H9 (cell line): ENCODE results near the gene MICALL1. TPM values are rescaled to one million over a fixed set of nuclear protein-coding genes. Genes with fewer than 3 reads are reported as not detected.
A peak's percentile ranks its signal among the peaks of the same experiment; 100 is the strongest.

Experiments used
- DNase-seq: peaks from one replicate; pipeline ENCODE4 v3.0.0-alpha.2; 2017
- H2AFZ ChIP-seq: one replicate; pipeline ENCODE4 v1.6.1; 2013; ENCODE audit warnings: mild to moderate bottlenecking, low read length, control low read depth, moderate library complexity
- H2AK5ac ChIP-seq: 2 replicates; pipeline ENCODE4 v1.6.1; 2013; ENCODE audit warnings: low read length, control low read depth, mixed read lengths; ENCODE audit not compliant: insufficient read length
- H2BK120ac ChIP-seq: one replicate; pipeline ENCODE4 v1.6.1; 2013; ENCODE audit warnings: low read depth, mild to moderate bottlenecking, low read length, control low read depth, inconsistent platforms; ENCODE audit not compliant: poor library complexity, severe bottlenecking
- H2BK12ac ChIP-seq: 2 replicates; pipeline ENCODE4 v1.6.1; 2013; ENCODE audit warnings: low read length, control low read depth, mixed read lengths, low read depth; ENCODE audit not compliant: insufficient read length
- H2BK15ac ChIP-seq: 2 replicates; pipeline ENCODE4 v1.6.1; 2013; ENCODE audit warnings: low read depth, low read length, control low read depth
- H2BK20ac ChIP-seq: one replicate; pipeline ENCODE4 v1.6.1; 2013; ENCODE audit warnings: low read depth, mild to moderate bottlenecking, low read length, control low read depth, inconsistent platforms; ENCODE audit not compliant: poor library complexity, severe bottlenecking
- H2BK5ac ChIP-seq: 2 replicates; pipeline ENCODE4 v1.6.1; 2013; ENCODE audit warnings: low read length, control low read depth, mixed read lengths; ENCODE audit not compliant: insufficient read length
- H3K14ac ChIP-seq: 2 replicates; pipeline ENCODE4 v1.6.1; 2013; ENCODE audit warnings: low read length, control low read depth; ENCODE audit not compliant: insufficient read depth
- H3K18ac ChIP-seq: 2 replicates; pipeline ENCODE4 v1.6.1; 2013; ENCODE audit warnings: low read depth, mild to moderate bottlenecking, mixed read lengths, low read length, control low read depth; ENCODE audit not compliant: insufficient read length
- H3K23ac ChIP-seq: 2 replicates; pipeline ENCODE4 v1.6.1; 2013; ENCODE audit warnings: low read length, control low read depth, mixed read lengths, low read depth; ENCODE audit not compliant: insufficient read length
- H3K23me2 ChIP-seq: 2 replicates; pipeline ENCODE4 v1.6.1; 2013; ENCODE audit warnings: low read depth, mild to moderate bottlenecking, mixed read lengths, low read length, control low read depth; ENCODE audit not compliant: insufficient read length, poor library complexity, severe bottlenecking
- H3K27ac ChIP-seq: 2 replicates; pipeline ENCODE4 v1.5.1; 2013; ENCODE audit warnings: low read length, control low read depth, mixed read lengths, low read depth; ENCODE audit not compliant: insufficient read length
- H3K27me3 ChIP-seq: 2 replicates; pipeline ENCODE4 v1.6.1; 2013; ENCODE audit warnings: low read length, control low read depth, inconsistent platforms; ENCODE audit not compliant: insufficient read depth
- H3K4ac ChIP-seq: 2 replicates; pipeline ENCODE4 v1.6.1; 2013; ENCODE audit warnings: low read depth, mild to moderate bottlenecking, control low read depth, inconsistent platforms, low read length, moderate library complexity
- H3K4me1 ChIP-seq: 2 replicates; pipeline ENCODE4 v1.6.1; 2013; ENCODE audit warnings: low read length, control low read depth, inconsistent platforms; ENCODE audit not compliant: insufficient read depth
- H3K4me2 ChIP-seq: 2 replicates; pipeline ENCODE4 v1.6.1; 2013; ENCODE audit warnings: low read length, control low read depth, mixed read lengths; ENCODE audit not compliant: insufficient read length, insufficient read depth
- H3K56ac ChIP-seq: 2 replicates; pipeline ENCODE4 v1.6.1; 2013; ENCODE audit warnings: low read depth, mild to moderate bottlenecking, mixed read lengths, low read length, control low read depth; ENCODE audit not compliant: insufficient read length
- H3K79me1 ChIP-seq: 2 replicates; pipeline ENCODE4 v1.6.1; 2013; ENCODE audit warnings: low read depth, mild to moderate bottlenecking, moderate library complexity, low read length, control low read depth, inconsistent platforms; ENCODE audit not compliant: insufficient read depth, poor library complexity, severe bottlenecking
- H3K79me2 ChIP-seq: 2 replicates; pipeline ENCODE4 v1.6.1; 2013; ENCODE audit warnings: low read length, control low read depth, inconsistent platforms; ENCODE audit not compliant: insufficient read depth
- H3K9ac ChIP-seq: 2 replicates; pipeline ENCODE4 v1.6.1; 2013; ENCODE audit warnings: low read length, control low read depth, mixed read lengths; ENCODE audit not compliant: insufficient read length; ENCODE audit errors: extremely low read depth
- H3K9me3 ChIP-seq: one replicate; pipeline ENCODE4 v1.6.1; 2013; ENCODE audit warnings: low read depth, low read length, inconsistent platforms; ENCODE audit not compliant: control insufficient read depth
- H3T11ph ChIP-seq: one replicate; pipeline ENCODE4 v1.6.1; 2013; ENCODE audit warnings: mild to moderate bottlenecking, low read length, control low read depth, inconsistent platforms
- H4K20me1 ChIP-seq: one replicate; pipeline ENCODE4 v1.6.1; 2013; ENCODE audit not compliant: control insufficient read depth, insufficient read length, insufficient read depth
- H4K5ac ChIP-seq: 2 replicates; pipeline ENCODE4 v1.6.1; 2013; ENCODE audit warnings: low read depth, mild to moderate bottlenecking, mixed read lengths, low read length, control low read depth; ENCODE audit not compliant: insufficient read length
- H4K8ac ChIP-seq: replicated peaks from 2 replicates; pipeline ENCODE4 v1.6.1; 2013; ENCODE audit warnings: low read length, control low read depth, mixed read lengths, low read depth; ENCODE audit not compliant: insufficient read length
- H4K91ac ChIP-seq: 2 replicates; pipeline ENCODE4 v1.6.1; 2013; ENCODE audit warnings: low read depth, mild to moderate bottlenecking, moderate library complexity, mixed read lengths, low read length, control low read depth; ENCODE audit not compliant: insufficient read length
- H3K27ac Mint-ChIP-seq, 3 experiments: 2 replicates in 2 of 3; 3 replicates in 1 of 3; pipeline ENCODE4 v1.8.0; 2020 to 2021; ENCODE audit warnings: mixed read lengths in 3 of 3, mild to moderate bottlenecking in 1 of 3, moderate library complexity in 1 of 3
- H3K27me3 Mint-ChIP-seq: 2 replicates; pipeline ENCODE4 v1.8.0; 2021; ENCODE audit warnings: low read depth, mild to moderate bottlenecking, moderate library complexity, mixed read lengths
- H3K36me3 Mint-ChIP-seq, 3 experiments: 2 replicates in 2 of 3; 3 replicates in 1 of 3; pipeline ENCODE4 v1.8.0; 2020 to 2021; ENCODE audit warnings: low read depth in 3 of 3, mixed read lengths in 3 of 3; ENCODE audit not compliant: insufficient read depth in 1 of 3
- H3K4me1 Mint-ChIP-seq, 2 experiments: 2 replicates each; pipeline ENCODE4 v1.8.0; 2020; ENCODE audit warnings: mixed read lengths in 2 of 2
- H3K4me3 Mint-ChIP-seq, 2 experiments: 2 replicates in 1 of 2; 3 replicates in 1 of 2; pipeline ENCODE4 v1.8.0; 2020 to 2021; ENCODE audit warnings: mild to moderate bottlenecking in 2 of 2, mixed read lengths in 2 of 2, moderate library complexity in 1 of 2
- H3K9me3 Mint-ChIP-seq, 2 experiments: 2 replicates in 1 of 2; 3 replicates in 1 of 2; pipeline ENCODE4 v1.8.0; 2020; ENCODE audit warnings: mild to moderate bottlenecking in 2 of 2, mixed read lengths in 2 of 2, moderate library complexity in 1 of 2
- CTCF ChIP-seq: fragments of 200-600 bp; sonication (generic); conservative IDR thresholded peaks from 3 replicates; pipeline ENCODE4 v1.8.0; 2021; ENCODE audit warnings: antibody characterized with exemption, mild to moderate bottlenecking
- WGBS: extraction: QIAGEN DNeasy Blood & Tissue Kit; methylation state at CpG from one replicate; pipeline ENCODE4 v1.1.7; 2013; ENCODE audit warnings: missing lambda C conversion rate, low lambda C conversion rate, mixed read lengths; ENCODE audit not compliant: insufficient read length; ENCODE audit errors: extremely low coverage; 5-methylcytosine and 5-hydroxymethylcytosine counted together
- total RNA-seq: library from RNA; stranded (reverse); gene quantifications from 2 replicates; pipeline ENCODE4 v1.2.1, GENCODE V29; 2021

Gene MICALL1
- total RNA-seq, 1 experiment from 2014 or later: 33.3 TPM

- Histone ChIP-seq H3K4me2 (no peak overlapping the region), H2BK5ac (no peak overlapping the region), H2BK15ac (no peak overlapping the region), H3K79me2 (no peaks in the 10 kb centered on the region), H4K20me1 (no peaks in the 10 kb centered on the region), H3K4me1 (peaks cover 12% of the 10 kb centered on the region; the same call in 1 of the 2 replicates), H4K91ac (no peak overlapping the region), H3K79me1 (no peaks in the 10 kb centered on the region), H2AFZ (no peak overlapping the region), H3T11ph (no peak overlapping the region), H3K23me2 (no peaks in the 10 kb centered on the region), H4K5ac (no peak overlapping the region), H3K27me3 (no peaks in the 10 kb centered on the region), H2BK12ac (peak overlapping the region; percentile 15), H3K23ac (no peak overlapping the region), H2AK5ac (no peak overlapping the region), H3K18ac (peak overlapping the region; percentile 22), H2BK20ac (no peak overlapping the region), H3K4ac (no peak overlapping the region), H3K9me3 (no peaks in the 10 kb centered on the region), H3K9ac (no peak overlapping the region), H2BK120ac (no peak overlapping the region), H3K14ac (0 out of 2 replicates have a peak overlapping the region, but pooled peaks have one; percentile 32), H4K8ac (no peak overlapping the region), H3K56ac (no peak overlapping the region), H3K27ac (peak overlapping the region; percentile 69)
- Mint-ChIP-seq H3K9me3 (no peaks in the 10 kb centered on the region), H3K4me1 (peaks cover 42 to 51% of the 10 kb centered on the region in 2 experiments), H3K36me3 (peaks cover 2 to 12% (median 2%) of the 10 kb centered on the region in 3 experiments; a peak in 5 of 7 replicates), H3K27me3 (no peaks in the 10 kb centered on the region), H3K4me3 (peak overlapping the region in 1 of 2 experiments; percentile 45; a peak in 2 of 5 replicates), H3K27ac (peak overlapping the region; percentile 88 to 98 (median 94))
- no CpG with 5 or more reads among the region's 8 CpGs for WGBS
- no peak for TF ChIP-seq CTCF
- DNase-seq: peak; percentile 75
Observed at GRCh38 chr22:37894939-37895670, 11.0 kb upstream of the MICALL1 start.
